Fibroblast of lung (primary cell): ENCODE data around the gene RHBDL3. TPM values are rescaled to one million over a fixed set of nuclear protein-coding genes. Genes with fewer than 3 reads are reported as not detected.

ENCODE experiments used
- DNase-seq, 2 donors: peaks; one replicate each; pipeline versions ENCODE4 v3.0.0 to v3.0.0-alpha.2; 2010; ENCODE audit warnings: low read depth in 2 of 2
- H2AFZ ChIP-seq: 2 replicates; pipeline ENCODE4 v1.5.1; 2012; ENCODE audit warnings: low read length, control low read depth, inconsistent platforms
- H3K27ac ChIP-seq: 2 replicates; pipeline ENCODE4 v1.5.1; 2011; ENCODE audit warnings: low read length, control low read depth; ENCODE audit not compliant: insufficient read depth
- H3K27me3 ChIP-seq: 2 replicates; pipeline ENCODE4 v1.5.1; 2011; ENCODE audit warnings: mild to moderate bottlenecking, low read length; ENCODE audit not compliant: control insufficient read depth, insufficient read depth
- H3K36me3 ChIP-seq: 2 replicates; pipeline ENCODE4 v1.5.1; 2011; ENCODE audit warnings: low read length; ENCODE audit not compliant: control insufficient read depth, insufficient read depth
- H3K4me1 ChIP-seq: 2 replicates; pipeline ENCODE4 v1.5.1; 2011; ENCODE audit warnings: low read length; ENCODE audit not compliant: control insufficient read depth, insufficient read depth; ENCODE audit errors: extremely low read depth
- H3K4me2 ChIP-seq: 2 replicates; pipeline ENCODE4 v1.5.1; 2011; ENCODE audit warnings: low read length, control low read depth; ENCODE audit not compliant: insufficient read depth; ENCODE audit errors: extremely low read depth
- H3K4me3 ChIP-seq, 4 experiments: fragments of 200-600 bp in 1 of 4; sonication (generic) in 1 of 4; replicated peaks in 1 of 4; 2 replicates each; pipeline ENCODE4 v1.5.1; 2011 to 2016; ENCODE audit warnings: low read length in 4 of 4, low read depth in 3 of 4, mild to moderate bottlenecking in 3 of 4, control low read depth in 2 of 4, inconsistent platforms in 1 of 4, mixed read lengths in 1 of 4; ENCODE audit not compliant: insufficient read depth in 1 of 4; ENCODE audit errors: control extremely low read depth in 1 of 4
- H3K79me2 ChIP-seq: 2 replicates; pipeline ENCODE4 v1.5.1; 2012; ENCODE audit warnings: mild to moderate bottlenecking, low read length, inconsistent platforms; ENCODE audit not compliant: control insufficient read depth, insufficient read depth
- H3K9ac ChIP-seq: 2 replicates; pipeline ENCODE4 v1.5.1; 2011; ENCODE audit warnings: mild to moderate bottlenecking, low read length, control low read depth; ENCODE audit not compliant: insufficient read depth
- H3K9me3 ChIP-seq: 2 replicates; pipeline ENCODE4 v1.5.1; 2012; ENCODE audit warnings: low read depth, low read length; ENCODE audit not compliant: control insufficient read depth, insufficient read depth
- H4K20me1 ChIP-seq: 2 replicates; pipeline ENCODE4 v1.5.1; 2011; ENCODE audit warnings: low read length; ENCODE audit not compliant: control insufficient read depth, insufficient read depth; ENCODE audit errors: extremely low read depth
- CTCF ChIP-seq, 2 donors: IDR thresholded peaks in 1 of 2; conservative IDR thresholded peaks in 1 of 2; 1 replicate in 1 of 2; 2 replicates in 1 of 2; pipeline ENCODE4 v1.5.1; 2011 to 2012; ENCODE audit warnings: low read length in 2 of 2, control low read depth in 1 of 2, inconsistent platforms in 1 of 2, low read depth in 1 of 2, mild to moderate bottlenecking in 1 of 2
- EZH2 ChIP-seq: IDR thresholded peaks from 2 replicates; pipeline ENCODE4 v1.5.1; 2012; ENCODE audit warnings: low read length, control low read depth, mild to moderate bottlenecking; ENCODE audit errors: missing control alignments
- polyA plus RNA-seq, 2 donors: library from polyadenylated mRNA; depleted of rRNA in 1 of 2; stranded (reverse) in 1 of 2; unstranded in 1 of 2; fragments of >200 nt; gene quantifications; 2 replicates each; pipeline ENCODE4 v1.2.1, GENCODE V29; 2011 to 2012; ENCODE audit warnings: missing spikeins in 1 of 2
- total RNA-seq: library from RNA; depleted of rRNA; stranded (reverse); fragments of >200 nt; gene quantifications from 2 replicates; pipeline ENCODE4 v1.2.1, GENCODE V29; 2014

Gene RHBDL3
- total and polyA plus RNA-seq, 2 donors (not counting 1 experiment from before 2014, with no cell fraction given), result 0.17 to 0.43 TPM

- H3K9ac ChIP-seq, result peak overlapping the region; percentile 69
- H3K4me2 ChIP-seq, result peak overlapping the region; percentile 86
- H3K36me3 ChIP-seq, result no peaks in the 10 kb centered on the region
- no peaks in the 10 kb centered on the region for H3K4me1 ChIP-seq
- DNase-seq, result peak; percentile 26 to 29
- no peaks in the 10 kb centered on the region for H3K79me2 ChIP-seq
- H3K4me3 ChIP-seq, result peak overlapping the region; percentile 59 to 76 (median 65)
- H3K27me3 ChIP-seq, result no peaks in the 10 kb centered on the region
- H3K9me3 ChIP-seq, result no peaks in the 10 kb centered on the region
- H2AFZ ChIP-seq, result peak overlapping the region; percentile 90
- TF ChIP-seq EZH2 (no peak), CTCF (conservative IDR thresholded peaks at IDR 0.05 in 1 of 2, IDR thresholded peaks at IDR 0.05 in 1 of 2; ENCODE audit: low read depth in 1 of 2, low read length in 2 of 2) (no peak)
- H3K27ac ChIP-seq, result peak overlapping the region; percentile 58
- no peaks in the 10 kb centered on the region for H4K20me1 ChIP-seq
Measured at GRCh38 chr17:32341141-32341856, 75.7 kb downstream of the RHBDL3 start.

GRCh38 chr17:32341857-32342602, 76.4 kb downstream of the RHBDL3 start, which contains the start of gene C17orf75:
Gene C17orf75, minus strand, starts transcription at chr17:32342173. Its CDS starts 34 bp downstream, at chr17:32342139.
- no peaks in the 10 kb centered on the region for H4K20me1 ChIP-seq
- no peaks in the 10 kb centered on the region for H3K36me3 ChIP-seq
- H3K9me3 ChIP-seq, result no peaks in the 10 kb centered on the region
- H3K79me2 ChIP-seq, result no peaks in the 10 kb centered on the region
- H2AFZ ChIP-seq, result peak within 1 kb of the TSS; percentile 90
- H3K27me3 ChIP-seq, result no peaks in the 10 kb centered on the region
- H3K4me3 ChIP-seq, result peak within 1 kb of the TSS; percentile 59 to 76 (median 65)
- TF ChIP-seq CTCF (conservative IDR thresholded peaks at IDR 0.05 in 1 of 2, IDR thresholded peaks at IDR 0.05 in 1 of 2; ENCODE audit: low read depth in 1 of 2, low read length in 2 of 2) (no peak), EZH2 (no peak)
- peak within 1 kb of the TSS; percentile 69 for H3K9ac ChIP-seq
- peak within 1 kb of the TSS; percentile 58 for H3K27ac ChIP-seq
- peak; percentile 71 to 83 for DNase-seq
- no peaks in the 10 kb centered on the region for H3K4me1 ChIP-seq
- peak within 1 kb of the TSS; percentile 86 for H3K4me2 ChIP-seq

- no peak overlapping the region for H3K9ac ChIP-seq
Measured at GRCh38 chr17:32342603-32343325, 77.1 kb downstream of the RHBDL3 start.

More at GRCh38 chr17:32342603-32343325, 77.1 kb downstream of the RHBDL3 start:
- TF ChIP-seq CTCF (conservative IDR thresholded peaks at IDR 0.05 in 1 of 2, IDR thresholded peaks at IDR 0.05 in 1 of 2; ENCODE audit: low read depth in 1 of 2, low read length in 2 of 2) (no peak), EZH2 (no peak)
- Histone ChIP-seq H3K4me2 (peak overlapping the region; percentile 13), H4K20me1 (no peaks in the 10 kb centered on the region), H3K36me3 (no peaks in the 10 kb centered on the region), H3K27ac (no peak overlapping the region), H3K4me3 (peak overlapping the region in 3 of 4 experiments; percentile 27 to 76 (median 67)), H3K79me2 (no peaks in the 10 kb centered on the region), H3K4me1 (no peaks in the 10 kb centered on the region), H2AFZ (peak overlapping the region; percentile 51), H3K27me3 (no peaks in the 10 kb centered on the region), H3K9me3 (no peaks in the 10 kb centered on the region)
- DNase-seq, result no peak
